Adrenal gland (tissue), 19 donors: ENCODE results near the gene PRELP. TPM values are rescaled to one million over a fixed set of nuclear protein-coding genes. Genes with fewer than 3 reads are reported as not detected.

Experiments
- DNase-seq, 7 donors: peaks; one replicate each; pipeline ENCODE4 v3.0.0-alpha.2; 2019 to 2020
- H3K27ac ChIP-seq, 5 donors: fragments of 200-600 bp; sonication (generic) in 4 of 5; 1 replicate in 3 of 5; 2 replicates in 2 of 5; pipeline versions ENCODE4 v1.5.1 to v1.8.0; 2016 to 2020; ENCODE audit warnings: mild to moderate bottlenecking in 1 of 5
- H3K27me3 ChIP-seq: fragments of 200-600 bp; 2 replicates; pipeline ENCODE4 v1.8.0; 2021
- H3K36me3 ChIP-seq, 2 donors: fragments of 200-600 bp; replicated peaks in 1 of 2; 1 replicate in 1 of 2; 2 replicates in 1 of 2; pipeline versions ENCODE4 v1.5.1 to v1.8.0; 2018 to 2022
- H3K4me1 ChIP-seq, 2 donors: fragments of 200-600 bp; replicated peaks in 1 of 2; 1 replicate in 1 of 2; 2 replicates in 1 of 2; pipeline versions ENCODE4 v1.5.1 to v1.8.0; 2018 to 2021
- H3K4me3 ChIP-seq, 4 donors: fragments of 200-600 bp; sonication (generic) in 3 of 4; one replicate each; pipeline ENCODE4 v1.5.1; 2016 to 2018
- H3K9me3 ChIP-seq, 3 donors: fragments of 200-600 bp; sonication (generic) in 1 of 3; replicated peaks in 1 of 3; 1 replicate in 2 of 3; 2 replicates in 1 of 3; pipeline versions ENCODE4 v1.5.1 to v1.8.0; 2016 to 2021
- POLR2A ChIP-seq, 2 donors: fragments of 450-650 bp; IDR thresholded peaks; one replicate each; pipeline ENCODE4 v1.6.1; 2017; ENCODE audit warnings: antibody characterized with exemption in 2 of 2, mild to moderate bottlenecking in 2 of 2, moderate library complexity in 1 of 2
- WGBS, 4 donors: extraction: QIAGEN DNeasy Blood & Tissue Kit in 2 of 4; methylation state at CpG; one replicate each; pipeline versions ENCODE4 v1.1.5 to v1.1.7; 2013 to 2017; 5-methylcytosine and 5-hydroxymethylcytosine counted together
- intact Hi-C, 2 donors: fragments of 100-400 bp; cut with DNase I; formaldehyde crosslinking; loops; one replicate each; pipeline versions ENCODE4 v1.14.1 to v1.15.0; 2022 to 2023
- long read RNA-seq, 10 donors: library from polyadenylated mRNA in 3 of 10; unstranded in 2 of 10; stranded (forward) in 1 of 10; transcript quantifications; one replicate each; pipeline ENCODE4 v2.0.0 and lab custom pipeline, GENCODE V29; 2021 to 2026
- polyA plus RNA-seq, 3 donors: library from polyadenylated mRNA; stranded (reverse); fragments of 200-250 nt in 2 of 3; fragments of 350-450 nt in 1 of 3; fragmentation: Illumina TruSeq in 1 of 3; extraction: RNeasy Lipid Tissue Mini Kit (QIAGEN cat#74804) in 1 of 3; gene quantifications; one replicate each; pipeline ENCODE4 v1.2.3, GENCODE V29; 2013 to 2014
- total RNA-seq, 9 donors: library from RNA; depleted of rRNA in 4 of 9; stranded (reverse); fragments of >200 nt in 4 of 9; fragments of 120-200 nt in 1 of 9; fragmentation: NEBNext Ultra II Directional in 1 of 9; extraction: Animal tissue kit (Norgen Biotek cat#: 25700) in 1 of 9; gene quantifications; one replicate each; pipeline versions ENCODE4 v1.1.0 to v1.2.4, GENCODE V29; 2013 to 2023
- TF ChIP-seq, protein P1 (sequence below), 6 experiments: fragments of 450-650 bp in 4 of 6; fragments of 200-600 bp in 2 of 6; sonication (generic) in 1 of 6; IDR thresholded peaks; 1 replicate in 5 of 6; 2 replicates in 1 of 6; pipeline versions ENCODE4 v1.5.1 to v1.8.0; 2016 to 2021; ENCODE audit warnings: antibody characterized with exemption in 6 of 6, mild to moderate bottlenecking in 2 of 6, moderate library complexity in 1 of 6
- donor health status: healthy with polysubstance abuse.
- donor health status: Bipolar disorder and iron deficiency.
- donor health status: DM: yes; HTN: yes; CAD: no.
- donor health status: DM: no; HTN: no; CAD: no.
- donor health status: DM: no; HTN: no; CAD: no.
- donor health status: DM: yes; HTN: yes; CAD: no.

Gene PRELP
- 10 to 100 TPM in 5 of 9 donors, 1 to 10 TPM in 3, under 1 TPM in 1; 0.61 to 29.4 (median 14.8) TPM for total RNA-seq
- 10 to 100 TPM in 2 of 3 donors, 1 to 10 TPM in 1; 9.7 to 19.5 (median 12.3) TPM for polyA plus RNA-seq
- long read RNA-seq, donor 1, result 0 reads
- long read RNA-seq, donor 2, result 0 reads
- long read RNA-seq, donor 3, result 0 reads
- long read RNA-seq, donor 4, full-length matches to known transcripts, result 7 of 10 reads
- long read RNA-seq, donor 4, partial matches to known transcripts, result 0 of 10 reads
- long read RNA-seq, donor 4, other reads (novel, unspliced or antisense), result 3 of 10 reads
- long read RNA-seq, donor 5, full-length matches to known transcripts, result 34 of 45 reads
- long read RNA-seq, donor 5, partial matches to known transcripts, result 4 of 45 reads
- long read RNA-seq, donor 5, other reads (novel, unspliced or antisense), result 7 of 45 reads
- long read RNA-seq, donor 6, full-length matches to known transcripts, result 15 of 20 reads
- long read RNA-seq, donor 6, partial matches to known transcripts, result 4 of 20 reads
- long read RNA-seq, donor 6, other reads (novel, unspliced or antisense), result 1 of 20 reads
- long read RNA-seq, donor 7, full-length matches to known transcripts, result 1 of 1 reads
- long read RNA-seq, donor 7, partial matches to known transcripts, result 0 of 1 reads
- long read RNA-seq, donor 7, other reads (novel, unspliced or antisense), result 0 of 1 reads
- long read RNA-seq, donor 8, full-length matches to known transcripts, result 2 of 2 reads
- long read RNA-seq, donor 8, partial matches to known transcripts, result 0 of 2 reads
- long read RNA-seq, donor 8, other reads (novel, unspliced or antisense), result 0 of 2 reads
- long read RNA-seq, donor 9, result 0 reads
- long read RNA-seq, donor 10, full-length matches to known transcripts, result 3 of 3 reads
- long read RNA-seq, donor 10, partial matches to known transcripts, result 0 of 3 reads
- long read RNA-seq, donor 10, other reads (novel, unspliced or antisense), result 0 of 3 reads

DNA sequence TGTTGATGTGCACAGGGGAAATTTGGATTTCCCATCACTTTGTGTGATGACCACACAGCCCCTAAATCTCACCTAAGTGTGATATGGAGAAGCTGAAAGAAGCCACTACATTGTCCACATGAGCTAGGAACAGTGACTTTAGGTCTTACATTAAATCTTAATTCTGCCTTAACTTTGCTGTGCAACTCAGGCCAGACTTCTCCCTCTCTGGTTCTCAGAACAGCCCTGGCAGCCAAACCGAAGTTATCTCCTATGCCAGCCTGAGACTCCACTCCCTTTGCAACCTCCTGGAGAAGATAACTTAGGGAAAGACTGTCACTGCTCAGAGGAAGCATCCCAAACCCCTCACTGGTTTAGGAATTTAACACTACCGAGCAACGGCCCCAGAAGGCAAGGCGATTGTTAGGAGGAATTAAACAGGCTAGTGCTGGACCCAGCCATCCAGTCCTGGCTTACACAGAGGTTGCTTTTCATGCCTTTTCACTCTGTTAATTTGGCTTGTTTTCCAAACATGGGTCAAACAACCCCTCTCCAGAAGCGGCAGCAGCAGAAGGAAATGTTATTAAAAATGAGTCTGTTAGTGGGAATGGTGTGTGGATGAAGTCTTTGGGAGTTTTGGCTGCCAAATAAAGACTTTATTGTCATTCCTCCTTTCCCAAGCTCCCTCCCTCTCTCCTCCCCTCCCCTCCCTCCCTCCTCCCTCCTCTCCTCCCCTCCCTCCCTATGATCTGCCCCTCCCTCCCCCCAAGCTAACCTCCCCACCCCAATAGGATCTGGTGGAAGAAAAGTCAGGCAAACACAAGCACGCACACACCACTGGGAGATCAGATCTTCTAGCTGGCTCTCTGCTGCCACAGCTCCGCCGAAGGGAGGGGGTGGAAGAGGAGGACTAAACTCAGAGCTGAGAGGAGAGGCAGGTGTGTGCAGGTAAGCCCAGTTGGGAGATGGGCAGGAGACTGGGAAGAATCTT, at the start of gene PRELP:
PRELP (plus strand) TSS at position 795 of the 970 bp plus-strand sequence. CDS start 7,379 bp downstream, outside the sequence.
- intact Hi-C loops, result no loop called here
- peak in 2 of 7 donors; percentile 26 for DNase-seq
- Histone ChIP-seq H3K4me1 (peaks cover 0 to under 1% of the 10 kb centered on the region in 2 donors), H3K4me3 (peak within 1 kb of the TSS in 1 of 4 donors; percentile 49), H3K27ac (peak within 1 kb of the TSS in 2 of 5 donors; percentile 69 to 78), H3K27me3 (no peaks in the 10 kb centered on the region), H3K9me3 (no peaks in the 10 kb centered on the region), H3K36me3 (no peaks in the 10 kb centered on the region)
- TF ChIP-seq POLR2A (IDR thresholded peaks at IDR 0.05), result peak in 1 of 2 donors; percentile 19
- TF ChIP-seq, protein P1, sequence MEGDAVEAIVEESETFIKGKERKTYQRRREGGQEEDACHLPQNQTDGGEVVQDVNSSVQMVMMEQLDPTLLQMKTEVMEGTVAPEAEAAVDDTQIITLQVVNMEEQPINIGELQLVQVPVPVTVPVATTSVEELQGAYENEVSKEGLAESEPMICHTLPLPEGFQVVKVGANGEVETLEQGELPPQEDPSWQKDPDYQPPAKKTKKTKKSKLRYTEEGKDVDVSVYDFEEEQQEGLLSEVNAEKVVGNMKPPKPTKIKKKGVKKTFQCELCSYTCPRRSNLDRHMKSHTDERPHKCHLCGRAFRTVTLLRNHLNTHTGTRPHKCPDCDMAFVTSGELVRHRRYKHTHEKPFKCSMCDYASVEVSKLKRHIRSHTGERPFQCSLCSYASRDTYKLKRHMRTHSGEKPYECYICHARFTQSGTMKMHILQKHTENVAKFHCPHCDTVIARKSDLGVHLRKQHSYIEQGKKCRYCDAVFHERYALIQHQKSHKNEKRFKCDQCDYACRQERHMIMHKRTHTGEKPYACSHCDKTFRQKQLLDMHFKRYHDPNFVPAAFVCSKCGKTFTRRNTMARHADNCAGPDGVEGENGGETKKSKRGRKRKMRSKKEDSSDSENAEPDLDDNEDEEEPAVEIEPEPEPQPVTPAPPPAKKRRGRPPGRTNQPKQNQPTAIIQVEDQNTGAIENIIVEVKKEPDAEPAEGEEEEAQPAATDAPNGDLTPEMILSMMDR (IDR thresholded peaks at IDR 0.05), result no peak
- WGBS, 4 donors, result 36 to 52% (median 48%) methylated on average over 8 of the region's 8 CpGs

DNA sequence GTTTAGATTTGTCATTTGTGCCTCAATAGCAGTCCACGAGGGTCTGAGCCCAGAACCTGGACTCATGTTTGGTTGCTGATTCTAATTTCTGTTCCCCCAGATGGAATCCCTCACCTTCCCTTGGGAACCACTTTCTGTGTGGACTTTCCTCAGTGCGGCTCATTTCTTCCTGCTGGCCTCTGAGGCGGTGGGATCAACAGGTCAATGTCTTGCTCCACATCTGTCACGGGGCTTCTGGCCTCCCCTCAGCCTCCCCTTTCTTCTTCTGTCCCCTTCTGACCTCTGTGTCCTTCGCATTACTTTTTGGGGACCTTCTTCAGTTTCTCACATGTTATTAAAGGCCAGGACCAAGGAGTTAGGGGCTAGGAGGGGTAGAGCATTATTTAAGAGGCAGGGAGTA, 49.2 kb upstream of the PRELP start:
- no peak overlapping the region for H3K27ac ChIP-seq
- WGBS, 4 donors, result 72 to 94% (median 79%) methylated on average over 5 of the region's 5 CpGs
- no peaks in the 10 kb centered on the region for H3K9me3 ChIP-seq
- DNase-seq, result no peak
- H3K4me1 ChIP-seq, result peaks cover 0 to 14% of the 10 kb centered on the region in 2 donors
- H3K4me3 ChIP-seq, result no peak overlapping the region
- intact Hi-C loops, result no loop called here
- H3K27me3 ChIP-seq, result no peaks in the 10 kb centered on the region
- no peaks in the 10 kb centered on the region for H3K36me3 ChIP-seq
- no peak for TF ChIP-seq POLR2A (IDR thresholded peaks at IDR 0.05)

DNA sequence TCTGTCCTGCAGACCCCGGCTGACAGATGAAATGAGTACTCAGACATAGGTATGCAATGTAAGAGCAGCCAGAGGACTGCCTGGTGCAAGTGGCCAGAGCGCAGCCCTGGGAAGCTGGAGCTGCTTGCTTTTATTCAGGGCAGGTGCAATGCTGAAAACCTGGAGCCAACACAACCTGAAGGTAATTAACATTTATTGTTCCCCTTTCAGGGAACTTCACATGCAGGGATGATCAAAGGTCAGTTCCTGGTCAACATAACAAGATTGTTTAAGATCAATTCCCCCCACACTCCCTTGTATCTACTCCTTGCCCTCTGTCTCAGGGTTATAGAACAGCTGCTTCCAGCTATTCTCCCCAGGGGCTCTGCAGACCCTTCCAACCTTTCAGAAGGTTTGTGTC, 48.7 kb upstream of the PRELP start:
- TF ChIP-seq, protein P1 (IDR thresholded peaks at IDR 0.05), result no peak
- TF ChIP-seq POLR2A (IDR thresholded peaks at IDR 0.05), result no peak
- no peaks in the 10 kb centered on the region for H3K36me3 ChIP-seq
- peaks cover 0 to 14% of the 10 kb centered on the region in 2 donors for H3K4me1 ChIP-seq
- no peak overlapping the region for H3K4me3 ChIP-seq
- no peak for DNase-seq
- intact Hi-C loops, result no loop called here
- H3K9me3 ChIP-seq, result no peaks in the 10 kb centered on the region
- H3K27ac ChIP-seq, result no peak overlapping the region
- H3K27me3 ChIP-seq, result no peaks in the 10 kb centered on the region
- 88 to 95% (median 91%) methylated on average over 2 of the region's 2 CpGs for WGBS, 4 donors

DNA sequence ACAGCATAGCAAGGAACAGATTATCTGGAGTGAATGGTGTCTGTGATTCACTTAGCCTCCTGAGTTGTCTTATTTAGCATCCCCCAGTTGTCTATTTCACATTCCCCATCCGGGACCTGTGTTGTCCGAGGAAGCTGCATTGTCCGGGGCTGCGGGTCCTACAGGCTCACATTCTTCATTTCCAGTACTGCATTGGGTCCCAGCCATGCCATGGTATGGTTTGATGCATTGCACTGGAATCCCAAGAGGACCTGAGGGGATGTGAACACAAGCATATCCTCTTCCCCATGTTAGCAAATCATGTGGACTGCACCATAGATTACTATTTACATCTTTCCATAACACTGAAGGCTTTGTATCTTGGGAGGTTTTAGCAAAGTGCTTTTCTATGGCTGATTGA, 48.2 kb upstream of the PRELP start:
- no peak overlapping the region for H3K27ac ChIP-seq
- DNase-seq, result no peak
- H3K27me3 ChIP-seq, result no peaks in the 10 kb centered on the region
- WGBS, 4 donors, result 85 to 91% (median 88%) methylated on average over 4 of the region's 4 CpGs
- H3K9me3 ChIP-seq, result no peaks in the 10 kb centered on the region
- intact Hi-C loops, result no loop called here
- H3K36me3 ChIP-seq, result no peaks in the 10 kb centered on the region
- H3K4me1 ChIP-seq, result peaks cover 0 to 14% of the 10 kb centered on the region in 2 donors
- TF ChIP-seq, protein P1 (IDR thresholded peaks at IDR 0.05), result no peak
- TF ChIP-seq POLR2A (IDR thresholded peaks at IDR 0.05), result no peak
- H3K4me3 ChIP-seq, result no peak overlapping the region
